Naive thymus-derived CD8-positive, alpha-beta T cell (primary cell): ENCODE results near the gene FOLR1. TPM values are rescaled to one million over a fixed set of nuclear protein-coding genes. Genes with fewer than 3 reads are reported as not detected.

Source experiments
- ATAC-seq, 2 donors: fragments of 150-1000 bp; cut with Tn5 transposase in 1 of 2; sonication (Bioruptor Pico), chemical (Tn5 transposase) in 1 of 2; 1 replicate in 1 of 2; 2 replicates in 1 of 2; pipeline ENCODE4 v1.10.0; 2021; ENCODE audit warnings: mild to moderate bottlenecking in 2 of 2, moderate library complexity in 2 of 2
- POLR2A ChIA-PET: fragments of 350-600 bp; sonication (Branson Sonifier 250); formaldehyde crosslinking; loops from one replicate; lab custom pipeline; 2021; ENCODE audit warnings: antibody characterized with exemption; lab: Charles Lee
- DNase-seq, 10 donors: peaks; one replicate each; pipeline versions ENCODE4 v3.0.0 to v3.0.0-alpha.2; 2020 to 2022
- H3K27ac Mint-ChIP-seq, 10 donors: one replicate each; pipeline ENCODE4 v1.8.0; 2020 to 2022; ENCODE audit warnings: mild to moderate bottlenecking in 10 of 10, mixed read lengths in 10 of 10, moderate library complexity in 4 of 10, inconsistent platforms in 1 of 10
- H3K27me3 Mint-ChIP-seq, 5 donors: one replicate each; pipeline ENCODE4 v1.8.0; 2021 to 2022; ENCODE audit warnings: mixed read lengths in 5 of 5
- H3K36me3 Mint-ChIP-seq, 3 donors: one replicate each; pipeline ENCODE4 v1.8.0; 2020 to 2022; ENCODE audit warnings: mixed read lengths in 3 of 3, mild to moderate bottlenecking in 2 of 3, inconsistent platforms in 1 of 3
- H3K4me1 Mint-ChIP-seq, 4 donors: one replicate each; pipeline ENCODE4 v1.8.0; 2021 to 2022; ENCODE audit warnings: mixed read lengths in 4 of 4
- H3K4me3 Mint-ChIP-seq, 10 donors: one replicate each; pipeline ENCODE4 v1.8.0; 2020 to 2022; ENCODE audit warnings: mild to moderate bottlenecking in 10 of 10, mixed read lengths in 10 of 10, moderate library complexity in 6 of 10, inconsistent platforms in 1 of 10
- H3K9me3 Mint-ChIP-seq, 9 donors: one replicate each; pipeline ENCODE4 v1.8.0; 2020 to 2022; ENCODE audit warnings: mixed read lengths in 9 of 9, mild to moderate bottlenecking in 3 of 9, inconsistent platforms in 1 of 9, moderate library complexity in 1 of 9
- polyA plus RNA-seq, 3 donors: library from polyadenylated mRNA; unstranded; fragments of 300-500 nt; fragmentation: Illumina TruSeq; gene quantifications; one replicate each; pipeline ENCODE4 v1.2.3, GENCODE V29; 2021
- total RNA-seq, 8 experiments: library from RNA in 2 of 8; stranded (reverse) in 2 of 8; gene quantifications; one replicate each; pipeline ENCODE4 v1.2.3 and lab custom pipeline; 2021 to 2026

Gene FOLR1
- total and polyA plus RNA-seq, 5 experiments from 2014 or later: not detected

- Mint-ChIP-seq H3K36me3 (peaks cover 0 to 17% (median 1%) of the 10 kb centered on the region in 3 donors), H3K4me3 (peak overlapping the region in 8 of 10 donors; percentile 1 to 79 (median 60)), H3K27ac (no peak overlapping the region), H3K27me3 (peaks cover 30 to 47% (median 39%) of the 10 kb centered on the region in 5 donors), H3K4me1 (peaks cover 28 to 40% (median 34%) of the 10 kb centered on the region in 4 donors), H3K9me3 (peaks cover 0 to 7% (median 0%) of the 10 kb centered on the region in 9 donors)
- DNase-seq (no peak), ATAC-seq (no peak)
- POLR2A ChIA-PET: interaction anchor here (1.0 kb wide), 1 partner anchor 18 kb away, joined by 4 read pairs; no protein-coding TSS in a partner anchor
These were observed 49.4 kb downstream of the FOLR1 start for GRCh38 chr11:72241291-72241781.

DNA sequence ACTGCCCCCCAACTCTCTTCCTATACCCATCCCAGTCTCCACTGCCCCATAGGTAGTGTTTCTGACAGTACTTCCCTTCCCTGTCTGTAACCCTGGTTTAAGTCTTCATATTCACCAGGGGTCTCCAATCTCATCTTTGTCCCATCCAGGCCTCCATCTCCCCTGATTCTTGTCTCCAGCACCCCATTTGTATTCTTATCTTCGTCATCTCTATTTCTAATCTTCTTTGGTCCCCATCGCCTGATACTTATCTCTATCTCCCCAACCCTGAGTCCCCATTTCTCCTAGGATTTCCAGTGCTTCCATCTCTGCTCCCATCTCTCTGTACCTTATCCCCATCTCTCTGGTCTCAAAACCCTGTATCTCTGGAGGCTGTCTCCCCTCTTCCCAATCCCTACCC lies 50.2 kb downstream of the FOLR1 start:
- Mint-ChIP-seq H3K4me1 (peaks cover 28 to 40% (median 34%) of the 10 kb centered on the region in 4 donors), H3K9me3 (peaks cover 0 to 7% (median 0%) of the 10 kb centered on the region in 9 donors), H3K27ac (no peak overlapping the region), H3K27me3 (peaks cover 30 to 47% (median 39%) of the 10 kb centered on the region in 5 donors), H3K36me3 (peaks cover 0 to 10% (median 1%) of the 10 kb centered on the region in 3 donors), H3K4me3 (peak overlapping the region in 7 of 10 donors; percentile 3 to 54 (median 13))
- POLR2A ChIA-PET: no interaction called here
- no peak for DNase-seq
- ATAC-seq: no peak

GRCh38 chr11:72243173-72244059 lies 51.5 kb downstream of the FOLR1 start:
- H3K27me3 Mint-ChIP-seq: peaks cover 30 to 48% (median 44%) of the 10 kb centered on the region in 5 donors
- POLR2A ChIA-PET: no interaction called here
- H3K4me3 Mint-ChIP-seq: peak overlapping the region in 9 of 10 donors; percentile 6 to 74 (median 58)

GRCh38 chr11:72244060-72244360 lies 52.1 kb downstream of the FOLR1 start, which contains the start of gene PHOX2A:
Gene PHOX2A (minus strand): TSS chr11:72244176. CDS start chr11:72244004, 172 bp downstream.
- peak within 1 kb of the TSS; percentile 6 to 81 (median 59) for H3K4me3 Mint-ChIP-seq
- H3K27ac Mint-ChIP-seq: peak within 1 kb of the TSS in 1 of 10 donors; percentile 71
- peaks cover 0 to 7% (median 0%) of the 10 kb centered on the region in 9 donors for H3K9me3 Mint-ChIP-seq
- ATAC-seq (peak in 1 of 2 donors; percentile 24), DNase-seq (no peak)
- peaks cover 0 to 9% (median 1%) of the 10 kb centered on the region in 3 donors for H3K36me3 Mint-ChIP-seq
- POLR2A ChIA-PET: no interaction called here
- peaks cover 28 to 37% (median 31%) of the 10 kb centered on the region in 4 donors for H3K4me1 Mint-ChIP-seq
- H3K27me3 Mint-ChIP-seq: peaks cover 30 to 52% (median 44%) of the 10 kb centered on the region in 5 donors

More at GRCh38 chr11:72243173-72244059, 51.5 kb downstream of the FOLR1 start:
- Mint-ChIP-seq H3K36me3 (peaks cover 0 to 9% (median 1%) of the 10 kb centered on the region in 3 donors), H3K27ac (no peak overlapping the region), H3K4me1 (peaks cover 28 to 40% (median 34%) of the 10 kb centered on the region in 4 donors), H3K9me3 (peaks cover 0 to 7% (median 0%) of the 10 kb centered on the region in 9 donors)
- ATAC-seq: no peak
- DNase-seq: no peak

GRCh38 chr11:72244361-72245262 lies 52.7 kb downstream of the FOLR1 start:
- DNase-seq (no peak), ATAC-seq (no peak)
- Mint-ChIP-seq H3K36me3 (peaks cover 0 to 7% (median 1%) of the 10 kb centered on the region in 3 donors), H3K4me1 (peaks cover 26 to 31% (median 27%) of the 10 kb centered on the region in 4 donors), H3K9me3 (peaks cover 0 to 7% (median 0%) of the 10 kb centered on the region in 9 donors), H3K27me3 (peaks cover 28 to 51% (median 42%) of the 10 kb centered on the region in 5 donors), H3K4me3 (peak overlapping the region in 9 of 10 donors; percentile 6 to 81 (median 26)), H3K27ac (peak overlapping the region in 1 of 10 donors; percentile 71)
- POLR2A ChIA-PET: no interaction called here

- POLR2A ChIA-PET: interaction anchor here (0.6 kb wide), 1 partner anchor 40 kb away, joined by 4 read pairs; no protein-coding TSS in a partner anchor
- peaks cover 0 to 7% (median 0%) of the 10 kb centered on the region in 9 donors for H3K9me3 Mint-ChIP-seq
These were observed 53.4 kb downstream of the FOLR1 start for GRCh38 chr11:72245263-72245816.

More at GRCh38 chr11:72245263-72245816, 53.4 kb downstream of the FOLR1 start:
- no peak for DNase-seq
- H3K4me3 Mint-ChIP-seq: no peak overlapping the region
- peaks cover 24 to 27% (median 25%) of the 10 kb centered on the region in 4 donors for H3K4me1 Mint-ChIP-seq
- peaks cover 27 to 54% (median 41%) of the 10 kb centered on the region in 5 donors for H3K27me3 Mint-ChIP-seq
- ATAC-seq: no peak
- no peak overlapping the region for H3K27ac Mint-ChIP-seq
- peaks cover 0 to 7% (median 1%) of the 10 kb centered on the region in 3 donors for H3K36me3 Mint-ChIP-seq

Other genes with a start within 250 kb of the FOLR1 start
- 10 to 100 TPM; 15.1 to 19.6 TPM for gene IL18BP, start 193.2 kb upstream of the FOLR1 start, total RNA-seq
- 10 to 100 TPM in 1 of 3 donors, 1 to 10 TPM in 2; 7.4 to 15.8 (median 8.6) TPM for gene IL18BP, start 193.2 kb upstream of the FOLR1 start, polyA plus RNA-seq
- gene NUMA1, start 111.6 kb upstream of the FOLR1 start, total RNA-seq: 100 to 1,000 TPM; 436 to 442 TPM
- gene NUMA1, start 111.6 kb upstream of the FOLR1 start, polyA plus RNA-seq: 100 to 1,000 TPM in 1 of 3 donors, 10 to 100 TPM in 2; 12.0 to 119 (median 30.6) TPM
- 1 to 10 TPM; 5.0 to 6.6 TPM for gene LRRC51, start 111.3 kb upstream of the FOLR1 start, total RNA-seq
- 1 to 10 TPM; 1.5 to 3.1 (median 2.5) TPM for gene LRRC51, start 111.3 kb upstream of the FOLR1 start, polyA plus RNA-seq
- 10 to 100 TPM; 66.8 to 68.6 TPM for gene LAMTOR1, start 88.8 kb upstream of the FOLR1 start, total RNA-seq
- 10 to 100 TPM; 78.0 to 87.7 (median 78.6) TPM for gene LAMTOR1, start 88.8 kb upstream of the FOLR1 start, polyA plus RNA-seq
- gene TOMT, start 86.2 kb upstream of the FOLR1 start, total RNA-seq: not detected
- gene TOMT, start 86.2 kb upstream of the FOLR1 start, polyA plus RNA-seq: not detected
- gene ANAPC15, start 79.4 kb upstream of the FOLR1 start, total RNA-seq: 10 to 100 TPM; 52.9 to 62.1 TPM
- gene ANAPC15, start 79.4 kb upstream of the FOLR1 start, polyA plus RNA-seq: 100 to 1,000 TPM in 1 of 3 donors, 10 to 100 TPM in 2; 81.7 to 102 (median 90.1) TPM
- not detected for gene FOLR3, start 56.4 kb upstream of the FOLR1 start, total RNA-seq
- not detected for gene FOLR3, start 56.4 kb upstream of the FOLR1 start, polyA plus RNA-seq
- gene FOLR2, start 24.7 kb downstream of the FOLR1 start, total RNA-seq: 1 to 10 TPM in 1 of 2 experiments, under 1 TPM in 1; 0.31 to 1.0 TPM
- not detected for gene FOLR2, start 24.7 kb downstream of the FOLR1 start, polyA plus RNA-seq
- gene INPPL1, start 32.6 kb downstream of the FOLR1 start, total RNA-seq: 100 to 1,000 TPM; 154 to 162 TPM
- gene INPPL1, start 32.6 kb downstream of the FOLR1 start, polyA plus RNA-seq: 1 to 10 TPM; 6.0 to 8.6 (median 6.1) TPM
- gene PHOX2A, start 52.0 kb downstream of the FOLR1 start, total RNA-seq: not detected
- gene PHOX2A, start 52.0 kb downstream of the FOLR1 start, polyA plus RNA-seq: not detected
- gene CLPB, start 242.4 kb downstream of the FOLR1 start, total RNA-seq: 10 to 100 TPM; 16.1 to 19.4 TPM
- 1 to 10 TPM; 4.8 to 9.5 (median 5.0) TPM for gene CLPB, start 242.4 kb downstream of the FOLR1 start, polyA plus RNA-seq